Lung (tissue), 12 donors: ENCODE data around the gene CSNK1G3. TPM values are rescaled to one million over a fixed set of nuclear protein-coding genes. Genes with fewer than 3 reads are reported as not detected.

Source experiments
- ATAC-seq: fragments of 200-7000 bp; cut with Tn5 transposase; one replicate; pipeline ENCODE4 v1.9.1; 2020; ENCODE audit warnings: moderate number of reproducible peaks; ENCODE audit not compliant: insufficient read depth, low FRiP score
- DNase-seq, 3 donors: peaks; one replicate each; pipeline ENCODE4 v3.0.0-alpha.2; 2013 to 2017
- H3K27ac ChIP-seq, 2 donors: one replicate each; pipeline ENCODE4 v1.5.1; 2013; ENCODE audit warnings: mild to moderate bottlenecking in 2 of 2, moderate library complexity in 2 of 2, control low read depth in 1 of 2, inconsistent platforms in 1 of 2, low read depth in 1 of 2, low read length in 1 of 2
- H3K27me3 ChIP-seq, 3 donors: one replicate each; pipeline ENCODE4 v1.5.1; 2013; ENCODE audit warnings: low read length in 2 of 3; ENCODE audit not compliant: control insufficient read depth in 3 of 3, insufficient read depth in 3 of 3
- H3K36me3 ChIP-seq, 4 donors: one replicate each; pipeline ENCODE4 v1.5.1; 2013; ENCODE audit warnings: low read length in 4 of 4, mild to moderate bottlenecking in 1 of 4, moderate library complexity in 1 of 4; ENCODE audit not compliant: control insufficient read depth in 4 of 4, insufficient read depth in 4 of 4
- H3K4me1 ChIP-seq, 5 donors: one replicate each; pipeline ENCODE4 v1.5.1; 2013; ENCODE audit warnings: low read length in 5 of 5, mild to moderate bottlenecking in 2 of 5, moderate library complexity in 1 of 5; ENCODE audit not compliant: control insufficient read depth in 5 of 5, insufficient read depth in 5 of 5
- H3K4me3 ChIP-seq: one replicate; pipeline ENCODE4 v1.5.1; 2013; ENCODE audit warnings: mild to moderate bottlenecking, control low read depth, moderate library complexity
- H3K9ac ChIP-seq, 2 donors: one replicate each; pipeline ENCODE4 v1.5.1; 2013; ENCODE audit warnings: low read length in 2 of 2, control low read depth in 1 of 2; ENCODE audit not compliant: insufficient read depth in 1 of 2
- H3K9me3 ChIP-seq, 4 donors: one replicate each; pipeline ENCODE4 v1.5.1; 2013; ENCODE audit warnings: low read length in 3 of 4, mild to moderate bottlenecking in 1 of 4, moderate library complexity in 1 of 4; ENCODE audit not compliant: control insufficient read depth in 4 of 4, insufficient read depth in 3 of 4
- CTCF ChIP-seq: IDR thresholded peaks from 2 replicates; pipeline ENCODE4 v1.5.1; 2012; ENCODE audit warnings: mild to moderate bottlenecking; ENCODE audit errors: control extremely low read depth, extremely low read depth
- WGBS, 2 donors: extraction: QIAGEN DNeasy Blood & Tissue Kit; methylation state at CpG; one replicate each; pipeline ENCODE4 v1.1.7; 2013; 5-methylcytosine and 5-hydroxymethylcytosine counted together
- polyA plus RNA-seq, 2 donors: library from polyadenylated mRNA; stranded (reverse); fragments of 200-250 nt; gene quantifications; one replicate each; pipeline ENCODE4 v1.2.1, GENCODE V29; 2013
- total RNA-seq, 2 donors: library from RNA; depleted of rRNA in 1 of 2; stranded (reverse); fragments of >200 nt in 1 of 2; gene quantifications; one replicate each; pipeline ENCODE4 v1.2.1, GENCODE V29; 2014 to 2021
- donor health status: control.
- donor health status: control.
- donor health status: Bipolar disorder and iron deficiency.
- donor health status: healthy.
- donor health status: DM: yes; HTN: yes; CAD: no.

Gene CSNK1G3
- total and polyA plus RNA-seq, 4 donors, result 8.3 to 106 (median 21.0) TPM

- H3K4me1 ChIP-seq, result peaks cover 0 to 2% (median 0%) of the 10 kb centered on the region in 5 donors
- no peaks in the 10 kb centered on the region for H3K9me3 ChIP-seq
- 41 to 54% methylated on average over 5 of the region's 5 CpGs for WGBS, 2 donors
- no peak overlapping the region for H3K4me3 ChIP-seq
- no peak overlapping the region for H3K9ac ChIP-seq
- peak; percentile 89 for TF ChIP-seq CTCF
- H3K27ac ChIP-seq, result no peak overlapping the region
- DNase-seq (peak in 2 of 3 donors; percentile 84 to 86), ATAC-seq (peak; percentile 58)
- peaks cover 3 to 23% (median 7%) of the 10 kb centered on the region in 4 donors for H3K36me3 ChIP-seq
- H3K27me3 ChIP-seq, result no peaks in the 10 kb centered on the region
These were observed 98.9 kb downstream of the CSNK1G3 start for GRCh38 chr5:123610665-123611405.

- Histone ChIP-seq H3K27ac (no peak overlapping the region), H3K36me3 (peaks cover 3 to 23% (median 7%) of the 10 kb centered on the region in 4 donors), H3K4me1 (peaks cover 0 to 2% (median 0%) of the 10 kb centered on the region in 5 donors), H3K9me3 (no peaks in the 10 kb centered on the region), H3K4me3 (no peak overlapping the region), H3K27me3 (no peaks in the 10 kb centered on the region), H3K9ac (no peak overlapping the region)
- no peak for TF ChIP-seq CTCF
- DNase-seq, result no peak
- whole genome bisulfite sequencing, 2 donors, result 68 to 75% methylated on average over 1 of the region's 1 CpG
- no peak for ATAC-seq
These were observed 99.4 kb downstream of the CSNK1G3 start for GRCh38 chr5:123611406-123611709.

GRCh38 chr5:123617561-123617960, 105.6 kb downstream of the CSNK1G3 start:
- no peak for ATAC-seq
- no peaks in the 10 kb centered on the region for H3K27me3 ChIP-seq
- no peak overlapping the region for H3K4me3 ChIP-seq
- H3K36me3 ChIP-seq, result peaks cover 3 to 13% (median 5%) of the 10 kb centered on the region in 4 donors
- no peak overlapping the region for H3K9ac ChIP-seq
- no peaks in the 10 kb centered on the region for H3K9me3 ChIP-seq
- no peaks in the 10 kb centered on the region for H3K4me1 ChIP-seq
- TF ChIP-seq CTCF, result no peak
- DNase-seq, result no peak
- no peak overlapping the region for H3K27ac ChIP-seq

- Histone ChIP-seq H3K4me3 (no peak overlapping the region), H3K9me3 (peaks cover 0 to 12% (median 9%) of the 10 kb centered on the region in 4 donors), H3K36me3 (no peaks in the 10 kb centered on the region), H3K27ac (no peak overlapping the region), H3K9ac (no peak overlapping the region), H3K4me1 (no peaks in the 10 kb centered on the region), H3K27me3 (no peaks in the 10 kb centered on the region)
- ATAC-seq (no peak), DNase-seq (no peak)
- TF ChIP-seq CTCF, result no peak
- 73 to 94% methylated on average over 2 of the region's 2 CpGs for WGBS, 2 donors
These were observed 114.1 kb downstream of the CSNK1G3 start for GRCh38 chr5:123626051-123626450.
